IMR-90 (cell line): ENCODE results near the gene ZBP1.

ENCODE experiments used
- BHLHE40 ChIP-seq: fragments of 150-350 bp; IDR thresholded peaks from 2 replicates; pipeline ENCODE4 v1.6.1; 2016; ENCODE audit warnings: mild to moderate bottlenecking, low read depth, low read length
- CHD1 ChIP-seq: IDR thresholded peaks from 2 replicates; pipeline ENCODE4 v1.6.1; 2012; ENCODE audit warnings: low read depth, low read length, improper control_type of control experiment
- CTCF ChIP-seq: conservative IDR thresholded peaks from 2 replicates; pipeline ENCODE4 v1.5.1; 2012; ENCODE audit warnings: mild to moderate bottlenecking, low read depth, low read length, improper control_type of control experiment
- ELK1 ChIP-seq: fragments of 150-350 bp; IDR thresholded peaks from 2 replicates; pipeline ENCODE4 v1.6.1; 2016; ENCODE audit warnings: low read depth, mild to moderate bottlenecking, low read length, moderate library complexity, borderline replicate concordance
- FOS ChIP-seq: fragments of 150-350 bp; IDR thresholded peaks from 2 replicates; pipeline ENCODE4 v1.6.1; 2016; ENCODE audit warnings: low read depth, low read length
- MAFK ChIP-seq: IDR thresholded peaks from 2 replicates; pipeline ENCODE4 v1.6.1; 2012; ENCODE audit warnings: low read depth, low read length, improper control_type of control experiment
- MAZ ChIP-seq: IDR thresholded peaks from 2 replicates; pipeline ENCODE4 v1.6.1; 2012; ENCODE audit warnings: low read depth, mild to moderate bottlenecking, low read length, improper control_type of control experiment, moderate library complexity, borderline replicate concordance
- MXI1 ChIP-seq: IDR thresholded peaks from 2 replicates; pipeline ENCODE4 v1.6.1; 2012; ENCODE audit warnings: low read depth, mild to moderate bottlenecking, low read length, moderate library complexity, borderline replicate concordance
- POLR2A ChIP-seq: IDR thresholded peaks from 2 replicates; pipeline ENCODE4 v1.6.1; 2012; ENCODE audit warnings: mild to moderate bottlenecking, low read depth, low read length
- RAD21 ChIP-seq: IDR thresholded peaks from 2 replicates; pipeline ENCODE4 v1.6.1; 2012; ENCODE audit warnings: low read length, improper control_type of control experiment
- RCOR1 ChIP-seq: IDR thresholded peaks from 2 replicates; pipeline ENCODE4 v1.6.1; 2012; ENCODE audit warnings: mild to moderate bottlenecking, low read length, improper control_type of control experiment; ENCODE audit not compliant: insufficient replicate concordance
- RFX5 ChIP-seq: IDR thresholded peaks from 2 replicates; pipeline ENCODE4 v1.8.0; 2012; ENCODE audit warnings: low read depth, mild to moderate bottlenecking, low read length, moderate library complexity
- SMC3 ChIP-seq: fragments of 150-350 bp; IDR thresholded peaks from 2 replicates; pipeline ENCODE4 v1.6.1; 2016; ENCODE audit warnings: low read depth, mild to moderate bottlenecking, antibody characterized with exemption, low read length, moderate library complexity

DNA sequence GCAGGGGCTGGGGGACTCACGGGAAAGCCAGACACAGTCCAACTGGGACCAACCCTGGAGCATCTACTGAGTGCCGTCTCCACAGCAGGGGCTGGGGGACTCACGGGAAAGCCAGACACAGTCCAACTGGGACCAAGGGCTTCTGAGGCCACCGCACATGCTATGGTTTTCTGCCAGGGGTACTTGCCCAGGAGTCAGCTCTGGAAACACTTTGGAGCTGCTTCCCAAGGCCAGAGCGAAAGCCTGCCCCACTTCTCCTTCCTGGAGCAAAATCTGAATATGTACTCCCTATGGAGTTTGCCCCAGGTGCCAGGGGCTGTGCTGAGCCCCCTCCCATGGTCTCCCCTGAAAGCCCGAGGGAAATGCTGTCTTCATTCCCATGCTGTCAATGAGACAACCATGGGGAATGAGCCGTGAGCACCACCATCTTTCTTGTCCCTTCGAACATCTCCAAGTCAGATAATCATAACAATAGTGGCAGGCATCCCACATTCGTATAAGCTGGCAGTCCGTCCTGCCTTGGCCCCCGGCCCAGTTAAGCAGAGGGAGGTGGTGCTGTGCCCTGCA, 40.8 kb downstream of the ZBP1 start:
- no peak for TF ChIP-seq CTCF
- TF ChIP-seq ELK1, result no peak
- no peak for TF ChIP-seq MAZ
- no peak for TF ChIP-seq POLR2A
- no peak for TF ChIP-seq BHLHE40
- no peak for TF ChIP-seq RAD21
- no peak for TF ChIP-seq RFX5
- no peak for TF ChIP-seq MXI1
- no peak for TF ChIP-seq SMC3
- TF ChIP-seq MAFK, result no peak
- TF ChIP-seq RCOR1, result no peak
- no peak for TF ChIP-seq CHD1
- no peak for TF ChIP-seq FOS
